Measurements from ENCODE around the gene DSG3. TPM values are rescaled to one million over a fixed set of nuclear protein-coding genes. Genes with fewer than 3 reads are reported as not detected.

DSG3 gene
- total RNA-seq, 1 experiment from 2014 or later = 0.04 TPM

- TF ChIP-seq CTCF (conservative IDR thresholded peaks at IDR 0.05) = no peak
- no CpG with 5 or more reads among the region's 2 CpGs for WGBS (ENCODE audit: extremely low coverage, insufficient read length, low lambda C conversion rate)
- Mint-ChIP-seq H3K27ac (peak overlapping the region in 1 of 3 experiments; percentile 9; a peak in 1 of 7 replicates), H3K9me3 (peaks cover 0 to 8% of the 10 kb centered on the region in 2 experiments; a peak in 2 of 5 replicates), H3K4me1 (peaks cover 9 to 10% of the 10 kb centered on the region in 2 experiments), H3K4me3 (no peak overlapping the region), H3K27me3 (ENCODE audit: low read depth) (no peaks in the 10 kb centered on the region), H3K36me3 (ENCODE audit: insufficient read depth in 1 of 3, low read depth in 3 of 3) (peaks cover 0 to 15% (median 8%) of the 10 kb centered on the region in 3 experiments; a peak in 3 of 7 replicates)
- H2BK12ac ChIP-seq (ENCODE audit: insufficient read length, low read depth, low read length) = no peak overlapping the region
- no peaks in the 10 kb centered on the region for H3K79me2 ChIP-seq (ENCODE audit: insufficient read depth, low read length)
- no peak overlapping the region for H4K5ac ChIP-seq (ENCODE audit: insufficient read length, low read depth, low read length)
- H3K4me2 ChIP-seq (ENCODE audit: insufficient read depth, insufficient read length, low read length) = no peak overlapping the region
- DNase-seq = peak; percentile 56
- no peak overlapping the region for H3K23ac ChIP-seq (ENCODE audit: insufficient read length, low read depth, low read length)
- H3K23me2 ChIP-seq (ENCODE audit: insufficient read length, low read depth, low read length, poor library complexity, severe bottlenecking) = no peaks in the 10 kb centered on the region
- H2BK5ac ChIP-seq (ENCODE audit: insufficient read length, low read length) = no peak overlapping the region
- H3K9ac ChIP-seq (ENCODE audit: extremely low read depth, insufficient read length, low read length) = no peak overlapping the region
- no peak overlapping the region for H4K8ac ChIP-seq (replicated peaks; ENCODE audit: insufficient read length, low read depth, low read length)
- no peak overlapping the region for H3K56ac ChIP-seq (ENCODE audit: insufficient read length, low read depth, low read length)
- no peaks in the 10 kb centered on the region for H3K79me1 ChIP-seq (ENCODE audit: insufficient read depth, low read depth, low read length, poor library complexity, severe bottlenecking)
- H2AK5ac ChIP-seq (ENCODE audit: insufficient read length, low read length) = no peak overlapping the region
- H3K4ac ChIP-seq (ENCODE audit: low read depth, low read length) = no peak overlapping the region
- H3T11ph ChIP-seq (ENCODE audit: low read length) = no peak overlapping the region
- no peaks in the 10 kb centered on the region for H3K9me3 ChIP-seq (ENCODE audit: control insufficient read depth, low read depth, low read length)
- H4K20me1 ChIP-seq (ENCODE audit: control insufficient read depth, insufficient read depth, insufficient read length) = no peaks in the 10 kb centered on the region
- no peak overlapping the region for H2AFZ ChIP-seq (ENCODE audit: low read length)
- H2BK20ac ChIP-seq (ENCODE audit: low read depth, low read length, poor library complexity, severe bottlenecking) = no peak overlapping the region
- no peak overlapping the region for H3K27ac ChIP-seq (ENCODE audit: insufficient read length, low read depth, low read length)
- H3K14ac ChIP-seq (ENCODE audit: insufficient read depth, low read length) = no peak overlapping the region
- H3K27me3 ChIP-seq (ENCODE audit: insufficient read depth, low read length) = no peaks in the 10 kb centered on the region
- H3K18ac ChIP-seq (ENCODE audit: insufficient read length, low read depth, low read length) = no peak overlapping the region
- no peak overlapping the region for H4K91ac ChIP-seq (ENCODE audit: insufficient read length, low read depth, low read length)
- H2BK120ac ChIP-seq (ENCODE audit: low read depth, low read length, poor library complexity, severe bottlenecking) = no peak overlapping the region
- no peaks in the 10 kb centered on the region for H3K4me1 ChIP-seq (ENCODE audit: insufficient read depth, low read length)
- H2BK15ac ChIP-seq (ENCODE audit: low read depth, low read length) = no peak overlapping the region
Measured at GRCh38 chr18:31429623-31430022, 17.9 kb upstream of the DSG3 start.
